ENCODE data around the gene GPR148.

DNA sequence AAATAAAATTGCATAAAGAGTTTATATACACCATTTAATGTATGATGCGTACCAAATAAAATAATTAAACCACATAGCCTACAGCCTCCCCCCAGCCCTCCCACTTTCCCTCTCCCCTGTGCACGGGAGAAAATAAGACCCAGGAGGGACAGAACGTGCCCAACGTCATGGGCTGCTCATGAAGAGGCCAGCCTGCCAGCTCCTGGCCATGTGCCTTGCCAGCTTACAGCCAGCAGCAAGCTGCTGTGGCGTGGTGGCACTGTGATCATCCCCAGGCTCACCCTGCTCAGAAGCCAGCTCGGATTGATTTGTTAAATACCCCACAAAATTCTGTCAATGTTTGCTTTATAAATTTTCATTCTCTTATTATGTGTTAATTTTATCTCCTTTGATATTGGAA is 7.6 kb downstream of the GPR148 start:
- TF ChIP-seq, protein P1, sequence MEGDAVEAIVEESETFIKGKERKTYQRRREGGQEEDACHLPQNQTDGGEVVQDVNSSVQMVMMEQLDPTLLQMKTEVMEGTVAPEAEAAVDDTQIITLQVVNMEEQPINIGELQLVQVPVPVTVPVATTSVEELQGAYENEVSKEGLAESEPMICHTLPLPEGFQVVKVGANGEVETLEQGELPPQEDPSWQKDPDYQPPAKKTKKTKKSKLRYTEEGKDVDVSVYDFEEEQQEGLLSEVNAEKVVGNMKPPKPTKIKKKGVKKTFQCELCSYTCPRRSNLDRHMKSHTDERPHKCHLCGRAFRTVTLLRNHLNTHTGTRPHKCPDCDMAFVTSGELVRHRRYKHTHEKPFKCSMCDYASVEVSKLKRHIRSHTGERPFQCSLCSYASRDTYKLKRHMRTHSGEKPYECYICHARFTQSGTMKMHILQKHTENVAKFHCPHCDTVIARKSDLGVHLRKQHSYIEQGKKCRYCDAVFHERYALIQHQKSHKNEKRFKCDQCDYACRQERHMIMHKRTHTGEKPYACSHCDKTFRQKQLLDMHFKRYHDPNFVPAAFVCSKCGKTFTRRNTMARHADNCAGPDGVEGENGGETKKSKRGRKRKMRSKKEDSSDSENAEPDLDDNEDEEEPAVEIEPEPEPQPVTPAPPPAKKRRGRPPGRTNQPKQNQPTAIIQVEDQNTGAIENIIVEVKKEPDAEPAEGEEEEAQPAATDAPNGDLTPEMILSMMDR (IDR thresholded peaks at IDR 0.05): no peak
- TF ChIP-seq POLR2A (IDR thresholded peaks at IDR 0.05): no peak
